Measurements from ENCODE around the gene MAPKAPK2. TPM values are rescaled to one million over a fixed set of nuclear protein-coding genes. Genes with fewer than 3 reads are reported as not detected.

Gene MAPKAPK2
- total and polyA plus RNA-seq, 2 experiments from 2014 or later: 12.8 to 39.4 TPM

DNA sequence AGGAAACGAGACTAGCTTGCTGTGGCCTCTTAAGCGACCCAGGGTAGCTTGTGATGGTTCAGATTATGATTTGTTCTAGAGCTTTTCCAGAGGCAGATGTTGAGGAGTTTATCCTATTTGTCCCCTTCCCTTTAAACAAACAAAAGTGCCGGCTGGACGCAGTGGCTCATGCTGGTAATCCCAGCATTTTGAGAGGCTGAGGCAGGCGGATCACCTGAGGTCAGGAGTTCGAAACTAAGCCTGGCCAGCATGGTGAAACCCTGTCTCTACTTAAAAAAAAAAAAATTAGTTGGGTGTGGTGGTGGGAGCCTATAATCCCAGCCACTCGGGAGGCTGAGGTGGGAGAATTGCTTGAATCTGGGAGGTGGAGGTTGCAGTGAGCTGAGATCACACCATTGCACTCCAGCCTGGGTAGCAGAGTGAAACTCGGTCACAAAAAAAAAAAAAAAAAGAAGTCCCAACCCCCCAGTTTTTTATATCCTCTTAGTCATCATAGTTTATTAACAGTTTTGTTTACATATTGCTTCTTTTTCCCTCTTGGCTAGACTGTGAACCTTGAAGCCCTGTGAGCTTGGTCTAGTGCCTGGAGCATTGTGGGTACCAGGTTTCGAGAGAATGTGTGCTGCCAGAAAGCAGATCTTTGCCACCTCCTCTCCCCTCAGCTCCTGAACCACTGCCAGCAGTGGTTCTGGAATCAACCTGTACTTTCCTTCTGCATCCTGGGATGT lies 29.8 kb downstream of the MAPKAPK2 start:
- Histone ChIP-seq H3K27ac (peak overlapping the region; percentile 68), H3K27me3 (no peaks in the 10 kb centered on the region), H2AFZ (no peak overlapping the region), H3K36me3 (replicated peaks; ENCODE audit: insufficient read depth, low read depth) (no peaks in the 10 kb centered on the region), H3K4me1 (ENCODE audit: insufficient read depth) (peaks cover 18% of the 10 kb centered on the region), H3K9me2 (replicated peaks; ENCODE audit: insufficient read depth) (no peaks in the 10 kb centered on the region), H3K79me2 (peaks cover 98% of the 10 kb centered on the region), H3K4me2 (peak overlapping the region; percentile 9), H4K20me1 (ENCODE audit: insufficient read depth, poor library complexity, severe bottlenecking) (peaks cover 86% of the 10 kb centered on the region), H3K9me3 (ENCODE audit: low read depth) (no peaks in the 10 kb centered on the region), H3K4me3 (no peak overlapping the region)
- TF ChIP-seq EZH2phosphoT487 (IDR thresholded peaks at IDR 0.05; ENCODE audit: low read depth, severe bottlenecking, unreplicated experiment) (no peak), EZH2 (IDR thresholded peaks at IDR 0.05; ENCODE audit: borderline replicate concordance) (no peak)
- TF ChIP-seq, protein P1, sequence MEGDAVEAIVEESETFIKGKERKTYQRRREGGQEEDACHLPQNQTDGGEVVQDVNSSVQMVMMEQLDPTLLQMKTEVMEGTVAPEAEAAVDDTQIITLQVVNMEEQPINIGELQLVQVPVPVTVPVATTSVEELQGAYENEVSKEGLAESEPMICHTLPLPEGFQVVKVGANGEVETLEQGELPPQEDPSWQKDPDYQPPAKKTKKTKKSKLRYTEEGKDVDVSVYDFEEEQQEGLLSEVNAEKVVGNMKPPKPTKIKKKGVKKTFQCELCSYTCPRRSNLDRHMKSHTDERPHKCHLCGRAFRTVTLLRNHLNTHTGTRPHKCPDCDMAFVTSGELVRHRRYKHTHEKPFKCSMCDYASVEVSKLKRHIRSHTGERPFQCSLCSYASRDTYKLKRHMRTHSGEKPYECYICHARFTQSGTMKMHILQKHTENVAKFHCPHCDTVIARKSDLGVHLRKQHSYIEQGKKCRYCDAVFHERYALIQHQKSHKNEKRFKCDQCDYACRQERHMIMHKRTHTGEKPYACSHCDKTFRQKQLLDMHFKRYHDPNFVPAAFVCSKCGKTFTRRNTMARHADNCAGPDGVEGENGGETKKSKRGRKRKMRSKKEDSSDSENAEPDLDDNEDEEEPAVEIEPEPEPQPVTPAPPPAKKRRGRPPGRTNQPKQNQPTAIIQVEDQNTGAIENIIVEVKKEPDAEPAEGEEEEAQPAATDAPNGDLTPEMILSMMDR (IDR thresholded peaks at IDR 0.05; ENCODE audit: poor library complexity): no peak
- peak; percentile 66 for DNase-seq (ENCODE audit: low spot score)
- WGBS (ENCODE audit: low lambda C conversion rate, missing lambda C conversion rate): 47% methylated on average over 9 of the region's 9 CpGs

DNA sequence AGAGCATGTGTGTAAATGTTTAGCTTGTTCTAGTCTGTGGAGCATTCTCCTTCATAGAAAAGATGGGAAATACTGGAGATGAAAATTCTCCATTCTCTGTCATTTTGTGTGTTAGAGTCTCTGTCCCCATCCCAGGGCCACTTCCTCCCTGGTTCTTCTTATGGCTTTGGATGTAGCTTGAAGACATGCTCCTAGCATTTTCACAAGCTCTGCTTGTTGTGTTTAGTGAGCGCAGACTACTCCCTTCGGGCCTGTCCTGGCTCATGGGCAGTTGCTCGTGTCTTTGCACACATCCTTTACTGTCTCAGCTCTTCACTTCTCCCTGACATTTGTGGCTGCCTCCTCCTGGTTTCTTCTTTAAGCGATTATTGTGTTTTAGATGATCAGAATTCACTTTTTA lies 30.4 kb downstream of the MAPKAPK2 start:
- Histone ChIP-seq H3K4me3 (no peak overlapping the region), H3K36me3 (replicated peaks; ENCODE audit: insufficient read depth, low read depth) (no peaks in the 10 kb centered on the region), H3K4me2 (no peak overlapping the region)

DNA sequence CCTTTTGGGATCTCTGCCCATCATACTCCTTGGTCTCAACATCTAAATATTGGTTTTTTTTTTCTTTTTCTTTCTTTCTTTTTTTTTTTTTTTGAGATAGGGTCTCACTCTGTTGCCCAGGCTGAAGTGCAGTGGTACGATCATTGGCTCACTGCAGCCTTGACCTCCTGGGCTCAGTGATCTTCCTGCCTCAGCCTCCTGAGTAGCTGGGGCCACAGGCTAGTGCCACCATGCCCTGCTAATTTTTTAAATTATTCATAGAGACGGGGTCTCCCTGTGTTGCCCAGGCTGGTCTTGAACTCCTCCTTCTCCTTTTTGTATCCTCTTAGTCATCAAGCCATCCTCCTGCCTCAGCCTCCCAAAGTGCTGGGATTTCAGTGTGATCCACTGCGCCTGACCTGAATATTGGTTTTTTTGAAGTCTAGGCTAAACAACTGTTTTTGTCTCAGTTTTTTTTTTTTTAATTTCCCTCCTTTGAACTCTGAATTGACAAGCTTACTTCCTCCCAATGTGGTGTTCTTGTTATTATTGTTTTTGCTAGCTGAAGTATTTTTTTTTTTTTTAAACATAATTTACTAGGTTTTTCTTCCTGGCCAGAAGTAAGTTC lies 30.9 kb downstream of the MAPKAPK2 start:
- Histone ChIP-seq H3K9me2 (replicated peaks; ENCODE audit: insufficient read depth) (no peaks in the 10 kb centered on the region), H3K4me3 (no peak overlapping the region), H3K27me3 (no peaks in the 10 kb centered on the region), H4K20me1 (ENCODE audit: insufficient read depth, poor library complexity, severe bottlenecking) (peaks cover 87% of the 10 kb centered on the region), H3K79me2 (peaks cover 98% of the 10 kb centered on the region), H3K4me1 (ENCODE audit: insufficient read depth) (peaks cover 12% of the 10 kb centered on the region), H3K36me3 (replicated peaks; ENCODE audit: insufficient read depth, low read depth) (no peaks in the 10 kb centered on the region), H3K4me2 (no peak overlapping the region), H3K9me3 (ENCODE audit: low read depth) (no peaks in the 10 kb centered on the region), H2AFZ (no peak overlapping the region), H3K27ac (peak overlapping the region; percentile 68)
- DNase-seq (ENCODE audit: low spot score): no peak
- TF ChIP-seq EZH2 (IDR thresholded peaks at IDR 0.05; ENCODE audit: borderline replicate concordance): no peak
- TF ChIP-seq, protein P1 (IDR thresholded peaks at IDR 0.05; ENCODE audit: poor library complexity): no peak
- TF ChIP-seq EZH2phosphoT487 (IDR thresholded peaks at IDR 0.05; ENCODE audit: low read depth, severe bottlenecking, unreplicated experiment): no peak
- WGBS (ENCODE audit: low lambda C conversion rate, missing lambda C conversion rate): 92% methylated on average over 3 of the region's 3 CpGs

More for the DNA sequence above, 30.4 kb downstream of the MAPKAPK2 start:
- peaks cover 12% of the 10 kb centered on the region for H3K4me1 ChIP-seq (ENCODE audit: insufficient read depth)
- no peak overlapping the region for H2AFZ ChIP-seq
- TF ChIP-seq EZH2phosphoT487 (IDR thresholded peaks at IDR 0.05; ENCODE audit: low read depth, severe bottlenecking, unreplicated experiment): no peak
- TF ChIP-seq EZH2 (IDR thresholded peaks at IDR 0.05; ENCODE audit: borderline replicate concordance): no peak
- TF ChIP-seq, protein P1 (IDR thresholded peaks at IDR 0.05; ENCODE audit: poor library complexity): no peak
- peak overlapping the region; percentile 68 for H3K27ac ChIP-seq
- peaks cover 98% of the 10 kb centered on the region for H3K79me2 ChIP-seq
- H3K9me3 ChIP-seq (ENCODE audit: low read depth): no peaks in the 10 kb centered on the region
- no peak for DNase-seq (ENCODE audit: low spot score)
- H4K20me1 ChIP-seq (ENCODE audit: insufficient read depth, poor library complexity, severe bottlenecking): peaks cover 87% of the 10 kb centered on the region
- H3K9me2 ChIP-seq (replicated peaks; ENCODE audit: insufficient read depth): no peaks in the 10 kb centered on the region
- WGBS (ENCODE audit: low lambda C conversion rate, missing lambda C conversion rate): 89% methylated on average over 4 of the region's 4 CpGs
- no peaks in the 10 kb centered on the region for H3K27me3 ChIP-seq

Measured in hepatocyte (in vitro differentiated cells).